Erythroblast (primary cell): ENCODE data around the gene COL7A1.

ENCODE experiments used
- DNase-seq, 2 experiments: peaks; one replicate each; lab custom pipeline; 2025; lab: John Stamatoyannopoulos, UW
- GATA1 ChIP-seq: IDR thresholded peaks from 2 replicates; pipeline ENCODE4 v1.6.1; 2011; ENCODE audit warnings: low read depth, mild to moderate bottlenecking, control low read depth, low read length, moderate library complexity
- POLR2A ChIP-seq: IDR thresholded peaks from 2 replicates; pipeline ENCODE4 v1.6.1; 2011; ENCODE audit warnings: mild to moderate bottlenecking, low read length

COL7A1 gene

GRCh38 chr3:48518069-48518468 lies 77.1 kb downstream of the COL7A1 start:
- DNase-seq, result no peak
- TF ChIP-seq POLR2A (no peak), GATA1 (no peak)

GRCh38 chr3:48516571-48516970 lies 78.6 kb downstream of the COL7A1 start:
- no peak for DNase-seq
- TF ChIP-seq POLR2A, result no peak
- no peak for TF ChIP-seq GATA1

- no peak for DNase-seq
- TF ChIP-seq GATA1, result no peak
- no peak for TF ChIP-seq POLR2A
Measured at GRCh38 chr3:48514431-48515227, 80.5 kb downstream of the COL7A1 start.
